A673 (cell line): Measurements from ENCODE around the gene ELF5. TPM values are rescaled to one million over a fixed set of nuclear protein-coding genes. Genes with fewer than 3 reads are reported as not detected.

Source experiments
- BruUV-seq: library from RNA; stranded (reverse); fragments of 400-500 nt; replicated peaks from 2 replicates; lab custom pipeline; 2021; lab: Mats Ljungman, UMichigan
- CTCF ChIA-PET: fragments of 300-600 bp; sonication (Branson Sonifier 250); formaldehyde crosslinking; loops from one replicate; lab custom pipeline; 2022; ENCODE audit warnings: antibody characterized with exemption; lab: Charles Lee
- POLR2A ChIA-PET: fragments of 300-600 bp; sonication (Branson Sonifier 250); formaldehyde crosslinking; loops from one replicate; lab custom pipeline; 2022; ENCODE audit warnings: antibody characterized with exemption; ENCODE audit not compliant: low non-redundant PET; lab: Charles Lee
- DNase-seq: peaks from one replicate; pipeline ENCODE4 v3.0.0-alpha.2; 2015; ENCODE audit warnings: low spot score
- H3K27ac ChIP-seq: fragments of 200-600 bp; sonication (generic); 2 replicates; pipeline ENCODE4 v1.5.1; 2016; ENCODE audit warnings: mixed run types, low read depth, mild to moderate bottlenecking, mixed read lengths, antibody characterized with exemption, low read length; ENCODE audit not compliant: poor library complexity, severe bottlenecking
- H3K27me3 ChIP-seq: fragments of 200-600 bp; sonication (generic); replicated peaks from 2 replicates; pipeline ENCODE4 v1.6.1; 2017; ENCODE audit warnings: mixed run types, low read depth, mild to moderate bottlenecking, mixed read lengths, antibody characterized with exemption, low read length; ENCODE audit not compliant: insufficient read depth, poor library complexity
- H3K36me3 ChIP-seq: fragments of 200-600 bp; sonication (generic); 2 replicates; pipeline ENCODE4 v1.6.1; 2016; ENCODE audit warnings: mixed run types, mild to moderate bottlenecking, mixed read lengths, antibody characterized with exemption, low read length; ENCODE audit not compliant: insufficient read depth, poor library complexity, severe bottlenecking
- H3K4me1 ChIP-seq: fragments of 200-600 bp; sonication (generic); 2 replicates; pipeline ENCODE4 v1.6.1; 2017; ENCODE audit warnings: mixed run types, mild to moderate bottlenecking, mixed read lengths, antibody characterized with exemption, low read length; ENCODE audit not compliant: insufficient read depth, poor library complexity, severe bottlenecking
- H3K4me3 ChIP-seq: fragments of 200-600 bp; sonication (generic); 2 replicates; pipeline ENCODE4 v1.5.1; 2016; ENCODE audit warnings: low read depth, mixed run types, mild to moderate bottlenecking, mixed read lengths, low read length; ENCODE audit not compliant: poor library complexity, severe bottlenecking
- H3K9me3 ChIP-seq: fragments of 200-600 bp; sonication (generic); 2 replicates; pipeline ENCODE4 v1.6.1; 2016; ENCODE audit warnings: mixed run types, low read depth, mild to moderate bottlenecking, mixed read lengths, antibody characterized with exemption, low read length; ENCODE audit not compliant: poor library complexity, severe bottlenecking
- CTCF ChIP-seq: fragments of 300-800, 200-600 bp; sonication (generic); conservative IDR thresholded peaks from 2 replicates; pipeline ENCODE4 v1.5.1; 2017; ENCODE audit warnings: low read depth, mild to moderate bottlenecking, antibody characterized with exemption, low read length, moderate library complexity, mixed read lengths
- EZH2 ChIP-seq: fragments of 200-600 bp; sonication (generic); IDR thresholded peaks from 2 replicates; pipeline ENCODE4 v1.6.1; 2017; ENCODE audit warnings: borderline replicate concordance, low read depth, mild to moderate bottlenecking, mixed read lengths, antibody characterized with exemption, low read length; ENCODE audit not compliant: poor library complexity, severe bottlenecking
- intact Hi-C: fragments of 100-400 bp; cut with micrococcal nuclease; formaldehyde crosslinking; loops from one replicate; pipeline ENCODE4 v1.10.0; 2022; ENCODE audit not compliant: unreplicated experiment
- total RNA-seq: library from RNA; stranded (reverse); gene quantifications from 2 replicates; pipeline ENCODE4 v1.2.3, GENCODE V29; 2021

The ELF5 gene
- total RNA-seq, 1 experiment from 2014 or later, result not detected

GRCh38 chr11:34558673-34559072, 45.1 kb upstream of the ELF5 start:
- H3K27me3 ChIP-seq, result peaks cover 77% of the 10 kb centered on the region
- H3K27ac ChIP-seq, result no peak overlapping the region
- no peak overlapping the region for H3K4me3 ChIP-seq
- no peaks in the 10 kb centered on the region for H3K36me3 ChIP-seq
- intact Hi-C loops, result no loop called here
- TF ChIP-seq CTCF (no peak), EZH2 (no peak)
- ChIA-PET CTCF (no interaction called here), POLR2A (no interaction called here)
- H3K9me3 ChIP-seq, result no peaks in the 10 kb centered on the region
- no peaks in the 10 kb centered on the region for H3K4me1 ChIP-seq
- BruUV-seq, result no TSS peak
- no peak for DNase-seq

GRCh38 chr11:34558211-34558610, 44.6 kb upstream of the ELF5 start:
- TF ChIP-seq EZH2 (no peak), CTCF (no peak)
- Histone ChIP-seq H3K27ac (no peak overlapping the region), H3K9me3 (no peaks in the 10 kb centered on the region), H3K36me3 (no peaks in the 10 kb centered on the region), H3K4me3 (no peak overlapping the region), H3K27me3 (peaks cover 80% of the 10 kb centered on the region), H3K4me1 (no peaks in the 10 kb centered on the region)
- intact Hi-C loops, result no loop called here
- BruUV-seq, result no TSS peak
- POLR2A ChIA-PET, result no interaction called here
- DNase-seq, result no peak
- CTCF ChIA-PET, result no interaction called here

- Histone ChIP-seq H3K4me3 (no peak overlapping the region), H3K27ac (no peak overlapping the region), H3K27me3 (peaks cover 79% of the 10 kb centered on the region), H3K9me3 (no peaks in the 10 kb centered on the region), H3K36me3 (no peaks in the 10 kb centered on the region), H3K4me1 (no peaks in the 10 kb centered on the region)
- DNase-seq, result no peak
- ChIA-PET CTCF (no interaction called here), POLR2A (no interaction called here)
- TF ChIP-seq CTCF (no peak), EZH2 (no peak)
- intact Hi-C loops, result no loop called here
- BruUV-seq, result no TSS peak
Observed at GRCh38 chr11:34552270-34552669, 38.7 kb upstream of the ELF5 start.
